ENCODE data around the gene HOXC5. TPM values are rescaled to one million over a fixed set of nuclear protein-coding genes. Genes with fewer than 3 reads are reported as not detected.

Gene HOXC5
- total RNA-seq, 1 experiment from 2014 or later: not detected

DNA sequence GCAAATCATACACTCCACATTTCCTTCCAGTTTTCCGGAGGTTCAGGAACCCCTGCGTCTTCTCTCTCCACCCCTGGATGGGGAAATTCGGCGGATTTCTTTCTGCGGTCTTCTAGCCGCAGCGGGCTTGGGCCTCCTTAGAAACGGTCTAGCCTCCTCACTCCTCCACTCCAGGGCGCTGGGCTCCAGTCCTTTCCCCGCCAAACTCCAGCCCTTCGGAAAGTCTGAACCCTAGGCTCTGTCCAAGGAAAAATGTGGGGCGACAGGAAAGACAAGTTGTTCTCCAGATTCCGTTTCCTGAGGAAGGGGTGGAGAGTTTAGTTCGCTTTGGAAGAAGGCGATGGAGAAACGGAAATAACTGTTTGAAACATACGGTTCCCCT is 49.3 kb upstream of the HOXC5 start:
- Histone ChIP-seq H3K4me2 (ENCODE audit: insufficient read depth, insufficient read length, low read length) (no peak overlapping the region), H3K14ac (ENCODE audit: insufficient read depth, low read length) (no peak overlapping the region), H2AFZ (ENCODE audit: low read length) (no peak overlapping the region), H3K27me3 (ENCODE audit: insufficient read depth, low read length) (peaks cover 94% of the 10 kb centered on the region), H2BK12ac (ENCODE audit: insufficient read length, low read depth, low read length) (no peak overlapping the region), H3K56ac (ENCODE audit: insufficient read length, low read depth, low read length) (no peak overlapping the region), H2BK15ac (ENCODE audit: low read depth, low read length) (no peak overlapping the region), H3K9me3 (ENCODE audit: control insufficient read depth, low read depth, low read length) (no peaks in the 10 kb centered on the region), H3K23me2 (ENCODE audit: insufficient read length, low read depth, low read length, poor library complexity, severe bottlenecking) (no peaks in the 10 kb centered on the region), H3K4me1 (ENCODE audit: insufficient read depth, low read length) (no peaks in the 10 kb centered on the region), H4K8ac (replicated peaks; ENCODE audit: insufficient read length, low read depth, low read length) (no peak overlapping the region), H2BK120ac (ENCODE audit: low read depth, low read length, poor library complexity, severe bottlenecking) (no peak overlapping the region), H3K4ac (ENCODE audit: low read depth, low read length) (no peak overlapping the region), H3K18ac (ENCODE audit: insufficient read length, low read depth, low read length) (no peak overlapping the region), H4K5ac (ENCODE audit: insufficient read length, low read depth, low read length) (no peak overlapping the region), H2BK20ac (ENCODE audit: low read depth, low read length, poor library complexity, severe bottlenecking) (no peak overlapping the region), H3K79me2 (ENCODE audit: insufficient read depth, low read length) (no peaks in the 10 kb centered on the region), H3K27ac (ENCODE audit: insufficient read length, low read depth, low read length) (no peak overlapping the region), H2AK5ac (ENCODE audit: insufficient read length, low read length) (no peak overlapping the region), H4K91ac (ENCODE audit: insufficient read length, low read depth, low read length) (no peak overlapping the region), H3T11ph (ENCODE audit: low read length) (no peak overlapping the region), H4K20me1 (ENCODE audit: control insufficient read depth, insufficient read depth, insufficient read length) (no peaks in the 10 kb centered on the region), H3K79me1 (ENCODE audit: insufficient read depth, low read depth, low read length, poor library complexity, severe bottlenecking) (no peaks in the 10 kb centered on the region), H3K9ac (ENCODE audit: extremely low read depth, insufficient read length, low read length) (no peak overlapping the region), H2BK5ac (ENCODE audit: insufficient read length, low read length) (no peak overlapping the region), H3K23ac (ENCODE audit: insufficient read length, low read depth, low read length) (no peak overlapping the region)
- peaks cover 100% of the 10 kb centered on the region for H3K27me3 Mint-ChIP-seq (ENCODE audit: low read depth)
- H3K9me3 Mint-ChIP-seq: peaks cover 7 to 14% of the 10 kb centered on the region in 2 experiments; a peak in 4 of 5 replicates
- H3K4me1 Mint-ChIP-seq: peaks cover 3 to 10% of the 10 kb centered on the region in 2 experiments; a peak in 2 of 4 replicates
- no peaks in the 10 kb centered on the region; a peak in 2 of 7 replicates for H3K36me3 Mint-ChIP-seq (ENCODE audit: insufficient read depth in 1 of 3, low read depth in 3 of 3)
- no peak for DNase-seq
- H3K4me3 Mint-ChIP-seq: no peak overlapping the region
- TF ChIP-seq, protein P1, sequence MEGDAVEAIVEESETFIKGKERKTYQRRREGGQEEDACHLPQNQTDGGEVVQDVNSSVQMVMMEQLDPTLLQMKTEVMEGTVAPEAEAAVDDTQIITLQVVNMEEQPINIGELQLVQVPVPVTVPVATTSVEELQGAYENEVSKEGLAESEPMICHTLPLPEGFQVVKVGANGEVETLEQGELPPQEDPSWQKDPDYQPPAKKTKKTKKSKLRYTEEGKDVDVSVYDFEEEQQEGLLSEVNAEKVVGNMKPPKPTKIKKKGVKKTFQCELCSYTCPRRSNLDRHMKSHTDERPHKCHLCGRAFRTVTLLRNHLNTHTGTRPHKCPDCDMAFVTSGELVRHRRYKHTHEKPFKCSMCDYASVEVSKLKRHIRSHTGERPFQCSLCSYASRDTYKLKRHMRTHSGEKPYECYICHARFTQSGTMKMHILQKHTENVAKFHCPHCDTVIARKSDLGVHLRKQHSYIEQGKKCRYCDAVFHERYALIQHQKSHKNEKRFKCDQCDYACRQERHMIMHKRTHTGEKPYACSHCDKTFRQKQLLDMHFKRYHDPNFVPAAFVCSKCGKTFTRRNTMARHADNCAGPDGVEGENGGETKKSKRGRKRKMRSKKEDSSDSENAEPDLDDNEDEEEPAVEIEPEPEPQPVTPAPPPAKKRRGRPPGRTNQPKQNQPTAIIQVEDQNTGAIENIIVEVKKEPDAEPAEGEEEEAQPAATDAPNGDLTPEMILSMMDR (conservative IDR thresholded peaks at IDR 0.05): no peak
- no CpG with 5 or more reads among the region's 17 CpGs for WGBS (ENCODE audit: extremely low coverage, insufficient read length, low lambda C conversion rate)
- H3K27ac Mint-ChIP-seq: no peak overlapping the region
